Nephron progenitor cell (in vitro differentiated cells): ENCODE data around the gene SREBF1.

Experiments
- DNase-seq: peaks from one replicate; pipeline ENCODE4 v3.0.0; 2021
- H3K27ac Mint-ChIP-seq: 2 replicates; pipeline ENCODE4 v1.8.0; 2021; ENCODE audit warnings: mild to moderate bottlenecking, moderate library complexity, mixed read lengths
- H3K27me3 Mint-ChIP-seq: 2 replicates; pipeline ENCODE4 v1.8.0; 2021; ENCODE audit warnings: mild to moderate bottlenecking, low read depth, mixed read lengths; ENCODE audit not compliant: poor library complexity
- H3K36me3 Mint-ChIP-seq: 2 replicates; pipeline ENCODE4 v1.8.0; 2021; ENCODE audit warnings: low read depth, mixed read lengths
- H3K4me1 Mint-ChIP-seq: 2 replicates; pipeline ENCODE4 v1.8.0; 2021; ENCODE audit warnings: mixed read lengths
- H3K4me3 Mint-ChIP-seq: 2 replicates; pipeline ENCODE4 v1.8.0; 2021; ENCODE audit warnings: mild to moderate bottlenecking, moderate library complexity, mixed read lengths
- H3K9me3 Mint-ChIP-seq: 2 replicates; pipeline ENCODE4 v1.8.0; 2021; ENCODE audit warnings: mild to moderate bottlenecking, moderate library complexity, mixed read lengths
- TF ChIP-seq, protein P1 (sequence below): fragments of 200-600 bp; sonication (generic); IDR thresholded peaks from 2 replicates; pipeline ENCODE4 v1.5.0; 2021; ENCODE audit warnings: antibody characterized with exemption

The SREBF1 gene

DNA sequence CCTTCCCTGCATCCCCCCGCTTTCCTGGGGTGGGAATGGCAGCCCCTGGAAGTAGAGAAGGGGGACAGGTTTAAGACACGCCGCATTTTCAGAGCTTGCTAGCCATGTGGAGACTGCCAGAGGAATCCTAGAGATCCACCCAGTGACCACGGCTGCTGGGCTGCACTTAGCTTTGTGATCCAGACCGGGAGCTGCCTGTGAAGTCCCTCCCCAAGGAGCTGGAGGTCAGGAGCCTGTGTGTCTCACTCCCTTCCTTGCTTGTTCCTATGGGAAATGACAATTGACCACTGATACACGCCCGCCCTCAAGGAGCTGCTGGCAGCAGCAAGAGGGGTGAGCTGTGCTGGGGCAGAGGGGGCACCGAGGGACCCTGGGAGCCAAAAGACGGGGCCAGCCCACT, 73.7 kb downstream of the SREBF1 start:
- TF ChIP-seq, protein P1, sequence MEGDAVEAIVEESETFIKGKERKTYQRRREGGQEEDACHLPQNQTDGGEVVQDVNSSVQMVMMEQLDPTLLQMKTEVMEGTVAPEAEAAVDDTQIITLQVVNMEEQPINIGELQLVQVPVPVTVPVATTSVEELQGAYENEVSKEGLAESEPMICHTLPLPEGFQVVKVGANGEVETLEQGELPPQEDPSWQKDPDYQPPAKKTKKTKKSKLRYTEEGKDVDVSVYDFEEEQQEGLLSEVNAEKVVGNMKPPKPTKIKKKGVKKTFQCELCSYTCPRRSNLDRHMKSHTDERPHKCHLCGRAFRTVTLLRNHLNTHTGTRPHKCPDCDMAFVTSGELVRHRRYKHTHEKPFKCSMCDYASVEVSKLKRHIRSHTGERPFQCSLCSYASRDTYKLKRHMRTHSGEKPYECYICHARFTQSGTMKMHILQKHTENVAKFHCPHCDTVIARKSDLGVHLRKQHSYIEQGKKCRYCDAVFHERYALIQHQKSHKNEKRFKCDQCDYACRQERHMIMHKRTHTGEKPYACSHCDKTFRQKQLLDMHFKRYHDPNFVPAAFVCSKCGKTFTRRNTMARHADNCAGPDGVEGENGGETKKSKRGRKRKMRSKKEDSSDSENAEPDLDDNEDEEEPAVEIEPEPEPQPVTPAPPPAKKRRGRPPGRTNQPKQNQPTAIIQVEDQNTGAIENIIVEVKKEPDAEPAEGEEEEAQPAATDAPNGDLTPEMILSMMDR: no peak

DNA sequence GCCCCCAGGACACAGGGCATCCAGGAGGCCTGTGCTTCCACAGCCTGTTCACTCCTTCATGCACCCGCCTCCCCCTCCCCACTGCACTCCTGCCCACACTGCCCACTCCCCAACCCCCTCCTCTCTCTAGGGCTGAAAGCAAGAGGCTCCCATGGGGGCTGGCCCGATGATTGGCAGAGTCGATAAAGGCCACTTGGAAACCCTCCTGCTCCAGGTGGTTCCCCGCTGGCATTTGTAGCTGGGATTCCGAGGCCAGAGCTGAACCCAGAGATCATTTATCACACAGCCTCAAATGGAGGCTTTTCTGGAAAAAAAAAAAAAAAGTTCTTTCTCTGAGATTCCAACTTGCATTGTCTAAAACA, 74.1 kb downstream of the SREBF1 start:
- peaks cover 87% of the 10 kb centered on the region for H3K4me1 Mint-ChIP-seq
- H3K27me3 Mint-ChIP-seq: peaks cover 3% of the 10 kb centered on the region
- no peak overlapping the region for H3K27ac Mint-ChIP-seq
- no peaks in the 10 kb centered on the region for H3K9me3 Mint-ChIP-seq
- DNase-seq: no peak
- H3K36me3 Mint-ChIP-seq: peaks cover 30% of the 10 kb centered on the region
- H3K4me3 Mint-ChIP-seq: no peak overlapping the region
- TF ChIP-seq, protein P1: no peak

More for the DNA sequence above, 73.7 kb downstream of the SREBF1 start:
- Mint-ChIP-seq H3K27ac (peak overlapping the region; percentile 59), H3K36me3 (peaks cover 27% of the 10 kb centered on the region), H3K4me3 (no peak overlapping the region), H3K27me3 (peaks cover 3% of the 10 kb centered on the region), H3K9me3 (no peaks in the 10 kb centered on the region), H3K4me1 (peaks cover 87% of the 10 kb centered on the region)
- no peak for DNase-seq
